Psoas muscle (tissue), 8 donors: ENCODE measurements around the gene WLS. TPM values are rescaled to one million over a fixed set of nuclear protein-coding genes. Genes with fewer than 3 reads are reported as not detected.

Source experiments
- ATAC-seq, 4 donors: fragments of 200-7000 bp; cut with Tn5 transposase; one replicate each; pipeline ENCODE4 v1.9.1; 2020; ENCODE audit warnings: moderate library complexity in 3 of 4, mild to moderate bottlenecking in 2 of 4
- DNase-seq, 2 donors: peaks; one replicate each; pipeline ENCODE4 v3.0.0-alpha.2; 2020
- H3K27ac ChIP-seq: fragments of 200-600 bp; one replicate; pipeline ENCODE4 v1.8.0; 2022
- H3K27me3 ChIP-seq, 3 donors: fragments of 200-600 bp in 1 of 3; one replicate each; pipeline versions ENCODE4 v1.6.1 to v1.8.0; 2013 to 2022; ENCODE audit warnings: low read length in 2 of 3, mild to moderate bottlenecking in 2 of 3, moderate library complexity in 1 of 3; ENCODE audit not compliant: insufficient read depth in 3 of 3
- H3K36me3 ChIP-seq, 2 donors: fragments of 200-600 bp in 1 of 2; one replicate each; pipeline versions ENCODE4 v1.6.1 to v1.8.0; 2013 to 2022; ENCODE audit warnings: low read depth in 1 of 2, mild to moderate bottlenecking in 1 of 2, moderate library complexity in 1 of 2; ENCODE audit not compliant: insufficient read depth in 1 of 2
- H3K4me1 ChIP-seq: fragments of 200-600 bp; one replicate; pipeline ENCODE4 v1.8.0; 2022
- H3K4me3 ChIP-seq: fragments of 200-600 bp; one replicate; pipeline ENCODE4 v1.8.0; 2022; ENCODE audit warnings: mild to moderate bottlenecking
- H3K9me3 ChIP-seq: fragments of 200-600 bp; one replicate; pipeline ENCODE4 v1.8.0; 2022
- CTCF ChIP-seq: fragments of 200-600 bp; IDR thresholded peaks from one replicate; pipeline ENCODE4 v1.8.0; 2022; ENCODE audit warnings: antibody characterized with exemption
- WGBS, 3 donors: extraction: QIAGEN DNeasy Blood & Tissue Kit; methylation state at CpG; one replicate each; pipeline versions ENCODE4 v1.1.6 to v1.1.7; 2013; 5-methylcytosine and 5-hydroxymethylcytosine counted together
- intact Hi-C, 2 donors: fragments of 100-400 bp; cut with DNase I; formaldehyde crosslinking; loops; one replicate each; pipeline versions ENCODE4 v1.11.0 to v1.14.2; 2022
- polyA plus RNA-seq, 3 donors: library from polyadenylated mRNA; stranded (reverse); fragments of 200-250 nt; gene quantifications; one replicate each; pipeline ENCODE4 v1.2.3, GENCODE V29; 2013
- total RNA-seq, 4 donors: library from RNA; stranded (reverse); fragmentation: NEBNext Ultra II Directional in 2 of 4; extraction: Animal tissue kit (Norgen Biotek cat#: 25700) in 2 of 4; gene quantifications; one replicate each; pipeline versions ENCODE4 v1.2.1 to v1.2.4, GENCODE V29; 2021 to 2023
- donor health status: healthy with polysubstance abuse.
- donor health status: DM: no; HTN: no; CAD: no; lungs with moderate emphysema.
- donor health status: Bipolar disorder and iron deficiency.
- donor health status: healthy.
- donor health status: DM: yes; HTN: yes; CAD: no.
- donor health status: DM: no; HTN: no; CAD: no.
- donor health status: DM: no; HTN: no; CAD: no.
- donor health status: DM: yes; HTN: yes; CAD: no.

WLS gene
- total and polyA plus RNA-seq, 7 donors = 3.1 to 32.3 (median 15.2) TPM

- 47 to 69% (median 47%) methylated on average over 7 of the region's 7 CpGs for WGBS, 3 donors
- peaks cover 53% of the 10 kb centered on the region for H3K4me1 ChIP-seq
- H3K4me3 ChIP-seq = no peak overlapping the region
- H3K36me3 ChIP-seq = no peaks in the 10 kb centered on the region
- no peaks in the 10 kb centered on the region for H3K27me3 ChIP-seq
- intact Hi-C loops = no loop called here
- DNase-seq = no peak
- TF ChIP-seq CTCF = no peak
- no peak for ATAC-seq
- H3K27ac ChIP-seq = no peak overlapping the region
- no peaks in the 10 kb centered on the region for H3K9me3 ChIP-seq
Measured at GRCh38 chr1:68201546-68202238, 30.6 kb downstream of the WLS start.

GRCh38 chr1:68199603-68200002 lies 32.7 kb downstream of the WLS start:
- Histone ChIP-seq H3K9me3 (no peaks in the 10 kb centered on the region), H3K27me3 (no peaks in the 10 kb centered on the region), H3K36me3 (no peaks in the 10 kb centered on the region), H3K4me3 (no peak overlapping the region), H3K27ac (no peak overlapping the region), H3K4me1 (peaks cover 50% of the 10 kb centered on the region)
- ATAC-seq = no peak
- intact Hi-C loops = no loop called here
- no peak for DNase-seq
- 90 to 93% (median 93%) methylated on average over 2 of the region's 2 CpGs for WGBS, 3 donors
- no peak for TF ChIP-seq CTCF

GRCh38 chr1:68198752-68199151 lies 33.6 kb downstream of the WLS start:
- H3K27ac ChIP-seq = no peak overlapping the region
- no peak for TF ChIP-seq CTCF
- 69 to 91% (median 85%) methylated on average over 2 of the region's 2 CpGs for WGBS, 3 donors
- no peaks in the 10 kb centered on the region for H3K9me3 ChIP-seq
- peaks cover 0 to under 1% of the 10 kb centered on the region in 2 donors for H3K36me3 ChIP-seq
- no peak overlapping the region for H3K4me3 ChIP-seq
- H3K27me3 ChIP-seq = no peaks in the 10 kb centered on the region
- intact Hi-C loops = no loop called here
- no peak for DNase-seq
- H3K4me1 ChIP-seq = peaks cover 50% of the 10 kb centered on the region
- ATAC-seq = no peak

GRCh38 chr1:68197891-68198290 lies 34.4 kb downstream of the WLS start:
- peak overlapping the region; percentile 76 for H3K27ac ChIP-seq
- peak; percentile 95 to 98 (median 98) for ATAC-seq
- intact Hi-C loops = no loop called here
- no peaks in the 10 kb centered on the region for H3K9me3 ChIP-seq
- WGBS, 3 donors = 21 to 53% (median 38%) methylated on average over 1 of the region's 1 CpG
- H3K4me3 ChIP-seq = no peak overlapping the region
- DNase-seq = no peak
- peaks cover 0 to 4% of the 10 kb centered on the region in 2 donors for H3K36me3 ChIP-seq
- peaks cover 50% of the 10 kb centered on the region for H3K4me1 ChIP-seq
- H3K27me3 ChIP-seq = no peaks in the 10 kb centered on the region
- no peak for TF ChIP-seq CTCF

GRCh38 chr1:68197461-68197860 lies 34.9 kb downstream of the WLS start:
- ATAC-seq (peak in 2 of 4 donors; percentile 39 to 43), DNase-seq (no peak)
- H3K4me1 ChIP-seq = peaks cover 50% of the 10 kb centered on the region
- peaks cover 0 to 4% of the 10 kb centered on the region in 2 donors for H3K36me3 ChIP-seq
- intact Hi-C loops = no loop called here
- H3K27ac ChIP-seq = peak overlapping the region; percentile 76
- TF ChIP-seq CTCF = no peak
- no peaks in the 10 kb centered on the region for H3K27me3 ChIP-seq
- H3K9me3 ChIP-seq = no peaks in the 10 kb centered on the region
- no peak overlapping the region for H3K4me3 ChIP-seq
- WGBS, 3 donors = 58 to 65% (median 60%) methylated on average over 2 of the region's 2 CpGs
